ENCODE results near the gene MLPH. TPM values are rescaled to one million over a fixed set of nuclear protein-coding genes. Genes with fewer than 3 reads are reported as not detected.
"Not testable (repeated sequence)": the region's sequence is repeated elsewhere in the genome, so short reads cannot be mapped to it uniquely, and the experiment has no call there.

MLPH gene
- total RNA-seq, 4 donors from 2014 or later: 59.7 to 889 (median 182) TPM

DNA sequence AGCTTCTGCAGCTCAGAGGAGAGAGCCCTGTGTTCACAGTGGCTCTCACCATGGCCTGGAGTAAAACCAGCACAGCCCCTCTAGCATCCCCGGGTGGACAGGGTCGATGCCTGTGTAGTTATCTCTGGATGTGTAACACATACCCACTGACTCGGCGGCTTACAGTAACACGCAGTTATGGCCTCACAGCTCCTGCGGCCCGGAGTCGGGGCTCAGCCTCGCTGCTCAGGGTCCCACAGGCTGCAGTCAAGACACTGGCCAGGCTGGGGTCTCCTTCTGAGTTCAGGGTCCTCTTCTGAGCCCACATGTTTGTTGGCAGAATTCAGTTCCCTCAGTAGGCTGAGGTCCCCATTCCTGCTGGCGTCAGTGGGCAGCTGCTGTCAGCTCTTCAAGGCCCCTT is 106.0 kb downstream of the MLPH start:
- intact Hi-C loops (cut with DNase I; ENCODE audit: low total_unique reads): loop anchor here (10.0 kb wide), 1 partner anchor 82 kb away; no protein-coding TSS in a partner anchor
- in situ Hi-C loops (cut with MboI; ENCODE audit: low pct_ligation_motif_present in 1 of 4, low pct_unique_long_range_greater_than_20kb in 1 of 4, low sequenced_read_pairs in 3 of 4): loop anchor here in 1 of 4 donors (25.0 kb wide), 1 partner anchor 144 kb away; no protein-coding TSS in a partner anchor
- TF ChIP-seq CTCF (IDR thresholded peaks at IDR 0.05): no peak
- TF ChIP-seq EP300 (IDR thresholded peaks at IDR 0.05; ENCODE audit: low read depth): no peak
- no peak for TF ChIP-seq POLR2A (IDR thresholded peaks at IDR 0.05)
- no peak for DNase-seq
- 93% methylated on average over 10 of the region's 10 CpGs; no CpG with 5 or more reads in 1 of the 2 donors for WGBS, 2 donors (ENCODE audit: low coverage in 1 of 2)
- Histone ChIP-seq H3K4me1 (peaks cover 0 to 23% (median 7%) of the 10 kb centered on the region in 4 donors), H3K27ac (no peak overlapping the region), H3K27me3 (no peaks in the 10 kb centered on the region), H3K4me3 (no peak overlapping the region), H3K36me3 (no peaks in the 10 kb centered on the region), H3K9me3 (no peaks in the 10 kb centered on the region)

- Histone ChIP-seq H3K27ac (peak overlapping the region in 2 of 4 donors; percentile 69 to 72), H3K4me3 (no peak overlapping the region), H3K27me3 (no peaks in the 10 kb centered on the region), H3K4me1 (peaks cover 0 to 17% (median 7%) of the 10 kb centered on the region in 4 donors), H3K9me3 (no peaks in the 10 kb centered on the region), H3K36me3 (no peaks in the 10 kb centered on the region)
- no peak for DNase-seq
- intact Hi-C loops (cut with DNase I; ENCODE audit: low total_unique reads): loop anchor here (10.0 kb wide), 1 partner anchor 81 kb away; no protein-coding TSS in a partner anchor
- no peak for TF ChIP-seq POLR2AphosphoS5 (IDR thresholded peaks at IDR 0.05)
- TF ChIP-seq CTCF (IDR thresholded peaks at IDR 0.05): no peak
- no peak for TF ChIP-seq EP300 (IDR thresholded peaks at IDR 0.05; ENCODE audit: low read depth)
- no peak for TF ChIP-seq POLR2A (IDR thresholded peaks at IDR 0.05)
- 79 to 100% methylated on average over 2 to 17 of the region's 17 CpGs for WGBS, 2 donors (ENCODE audit: low coverage in 1 of 2)
- in situ Hi-C loops (cut with MboI; ENCODE audit: low pct_ligation_motif_present in 1 of 4, low pct_unique_long_range_greater_than_20kb in 1 of 4, low sequenced_read_pairs in 3 of 4): loop anchor here in 1 of 4 donors (25.0 kb wide), 1 partner anchor 144 kb away; no protein-coding TSS in a partner anchor
These were observed 106.7 kb downstream of the MLPH start for GRCh38 chr2:237593596-237594320.

DNA sequence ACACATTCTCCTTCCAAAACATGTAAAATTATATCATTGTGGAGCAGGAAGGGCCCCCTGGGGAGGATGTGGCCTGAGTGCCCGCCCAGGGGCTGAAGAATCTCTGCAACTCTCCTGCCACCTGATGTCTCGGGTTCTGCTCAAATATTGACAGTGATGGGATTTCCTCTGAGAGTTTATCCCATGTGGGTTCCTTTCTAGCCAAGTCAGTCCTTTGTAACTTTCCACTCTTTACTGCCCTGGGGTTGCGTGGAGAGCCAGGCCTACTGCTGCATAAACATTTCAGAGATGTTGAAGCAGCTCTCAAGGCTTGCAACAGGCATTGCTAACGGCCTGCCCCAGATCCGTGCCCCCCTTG is 107.4 kb downstream of the MLPH start:
- intact Hi-C loops (cut with DNase I; ENCODE audit: low total_unique reads) (loop anchor here (10.0 kb wide), 1 partner anchor 80 kb away; no protein-coding TSS in a partner anchor), in situ Hi-C loops (cut with MboI; ENCODE audit: low pct_ligation_motif_present in 1 of 4, low pct_unique_long_range_greater_than_20kb in 1 of 4, low sequenced_read_pairs in 3 of 4) (loop anchor here in 1 of 4 donors (25.0 kb wide), 1 partner anchor 143 kb away; no protein-coding TSS in a partner anchor)
- Histone ChIP-seq H3K27me3 (no peaks in the 10 kb centered on the region), H3K27ac (peak overlapping the region; percentile 12 to 72 (median 64)), H3K4me1 (peaks cover 0 to 14% (median 7%) of the 10 kb centered on the region in 4 donors), H3K36me3 (no peaks in the 10 kb centered on the region), H3K4me3 (no peak overlapping the region), H3K9me3 (no peaks in the 10 kb centered on the region)
- DNase-seq: no peak
- 68% methylated on average over 5 of the region's 5 CpGs; no CpG with 5 or more reads in 1 of the 2 donors for WGBS, 2 donors (ENCODE audit: low coverage in 1 of 2)
- TF ChIP-seq POLR2A (IDR thresholded peaks at IDR 0.05): no peak
- TF ChIP-seq EP300 (IDR thresholded peaks at IDR 0.05; ENCODE audit: low read depth): no peak
- TF ChIP-seq CTCF (IDR thresholded peaks at IDR 0.05): no peak
- no peak for TF ChIP-seq POLR2AphosphoS5 (IDR thresholded peaks at IDR 0.05)

GRCh38 chr2:237595829-237596519 is 108.9 kb downstream of the MLPH start:
- H3K27ac ChIP-seq: peak overlapping the region in 1 of 4 donors; percentile 72
- not testable (repeated sequence) for H3K27me3 ChIP-seq, H3K36me3 ChIP-seq, H3K9me3 ChIP-seq, DNase-seq, H3K4me3 ChIP-seq
- peaks cover 0 to 17% (median 6%) of the 10 kb centered on the region in 4 donors for H3K4me1 ChIP-seq
- 93% methylated on average over 5 of the region's 5 CpGs; no CpG with 5 or more reads in 1 of the 2 donors for WGBS, 2 donors (ENCODE audit: low coverage in 1 of 2)
- in situ Hi-C loops (cut with MboI; ENCODE audit: low pct_ligation_motif_present in 1 of 4, low pct_unique_long_range_greater_than_20kb in 1 of 4, low sequenced_read_pairs in 3 of 4): loop anchor here in 1 of 4 donors (25.0 kb wide), 1 partner anchor 141 kb away; no protein-coding TSS in a partner anchor
- intact Hi-C loops (cut with DNase I; ENCODE audit: low total_unique reads): loop anchor here (10.0 kb wide), 1 partner anchor 79 kb away; no protein-coding TSS in a partner anchor

All from transverse colon (tissue), 4 donors.